HEK293 (cell line): ENCODE measurements around the gene XIRP2.

ENCODE experiments used
- CTCF ChIA-PET: fragments of 350-600 bp; formaldehyde crosslinking; extraction: SDS; loops from one replicate; lab custom pipeline; 2021; ENCODE audit warnings: antibody characterized with exemption; lab: Yijun Ruan, JAX
- POLR2A ChIA-PET: fragments of 300-600 bp; formaldehyde crosslinking; extraction: SDS; loops from one replicate; lab custom pipeline; 2020; ENCODE audit warnings: antibody characterized with exemption, inconsistent platforms; lab: Yijun Ruan, JAX
- H3K27ac ChIP-seq: fragments of 200-500 bp; sonication (Bioruptor generic); 2 replicates; pipeline ENCODE4 v1.5.1; 2014; ENCODE audit warnings: low read depth, low read length, control low read depth, inconsistent platforms; ENCODE audit errors: extremely low read depth
- H3K36me3 ChIP-seq, 2 experiments: fragments of 200-500 bp in 1 of 2; sonication (Bioruptor generic) in 1 of 2; 1 replicate in 1 of 2; 2 replicates in 1 of 2; pipeline ENCODE4 v1.5.1; 2014 to 2017; ENCODE audit warnings: inconsistent platforms in 2 of 2, low read length in 2 of 2; ENCODE audit not compliant: control insufficient read depth in 2 of 2, insufficient read depth in 1 of 2
- H3K4me1 ChIP-seq: fragments of 200-500 bp; sonication (Bioruptor generic); 2 replicates; pipeline ENCODE4 v1.5.1; 2014; ENCODE audit warnings: mild to moderate bottlenecking, low read length, inconsistent platforms; ENCODE audit not compliant: control insufficient read depth, insufficient read depth
- H3K4me3 ChIP-seq: 2 replicates; pipeline ENCODE4 v1.5.1; 2011; ENCODE audit warnings: low read depth, mild to moderate bottlenecking, control low read depth, low read length, moderate library complexity
- H3K9me3 ChIP-seq: fragments of 200-500 bp; sonication (Bioruptor generic); 2 replicates; pipeline ENCODE4 v1.5.1; 2014; ENCODE audit warnings: low read depth, low read length, inconsistent platforms; ENCODE audit not compliant: control insufficient read depth, insufficient read depth
- ATF2 ChIP-seq: fragments of 450-650 bp; formaldehyde crosslinking; IDR thresholded peaks from 2 replicates; pipeline ENCODE4 v1.5.1; 2016; ENCODE audit warnings: missing biosample characterization, missing genetic modification characterization, low read depth
- HIC1 ChIP-seq: fragments of 450-650 bp; formaldehyde crosslinking; IDR thresholded peaks from 2 replicates; pipeline ENCODE4 v1.5.1; 2016; ENCODE audit warnings: missing biosample characterization, missing genetic modification characterization
- KLF17 ChIP-seq: fragments of 450-650 bp; formaldehyde crosslinking; IDR thresholded peaks from 2 replicates; pipeline ENCODE4 v1.5.1; 2016; ENCODE audit warnings: missing biosample characterization, missing genetic modification characterization
- PRDM10 ChIP-seq: fragments of 450-650 bp; formaldehyde crosslinking; IDR thresholded peaks from 2 replicates; pipeline ENCODE4 v1.5.1; 2016; ENCODE audit warnings: missing biosample characterization, missing genetic modification characterization
- SP7 ChIP-seq: fragments of 450-650 bp; formaldehyde crosslinking; IDR thresholded peaks from 2 replicates; pipeline ENCODE4 v1.5.1; 2016; ENCODE audit warnings: missing biosample characterization, missing genetic modification characterization
- ZNF157 ChIP-seq: fragments of 450-650 bp; formaldehyde crosslinking; IDR thresholded peaks from 2 replicates; pipeline ENCODE4 v1.5.1; 2016; ENCODE audit warnings: missing biosample characterization, missing genetic modification characterization
- ZNF366 ChIP-seq: fragments of 450-650 bp; formaldehyde crosslinking; conservative IDR thresholded peaks from 2 replicates; pipeline ENCODE4 v1.5.1; 2016; ENCODE audit warnings: missing biosample characterization, missing genetic modification characterization
- ZNF391 ChIP-seq: fragments of 450-650 bp; formaldehyde crosslinking; IDR thresholded peaks from 2 replicates; pipeline ENCODE4 v1.5.1; 2016; ENCODE audit warnings: low read depth, missing biosample characterization, missing genetic modification characterization, borderline replicate concordance
- ZNF610 ChIP-seq: fragments of 450-650 bp; formaldehyde crosslinking; IDR thresholded peaks from 2 replicates; pipeline ENCODE4 v1.5.1; 2016; ENCODE audit warnings: missing biosample characterization, missing genetic modification characterization, borderline replicate concordance
- ZNF629 ChIP-seq: fragments of 450-650 bp; formaldehyde crosslinking; IDR thresholded peaks from 2 replicates; pipeline ENCODE4 v1.5.1; 2017; ENCODE audit warnings: missing biosample characterization, missing genetic modification characterization

XIRP2 gene

GRCh38 chr2:167198009-167198408 lies 309.7 kb downstream of the XIRP2 start:
- CTCF ChIA-PET, result no interaction called here
- no peak overlapping the region for H3K4me3 ChIP-seq

More at GRCh38 chr2:167198009-167198408, 309.7 kb downstream of the XIRP2 start:
- no peaks in the 10 kb centered on the region for H3K36me3 ChIP-seq
- TF ChIP-seq ZNF157 (tag by site-specific recombination) (no peak), ZNF391 (tag by site-specific recombination) (no peak), PRDM10 (tag by site-specific recombination) (no peak), ZNF366 (tag by site-specific recombination) (peak; percentile 36; the same call in 1 of the 2 replicates), HIC1 (peak; percentile 50; the same call in 1 of the 2 replicates), ATF2 (tag by site-specific recombination) (0 out of 2 replicates have a peak, but pooled peaks have one; percentile 40), KLF17 (tag by site-specific recombination) (no peak), ZNF629 (tag by site-specific recombination) (peak; percentile 42; the same call in 1 of the 2 replicates), ZNF610 (tag by site-specific recombination) (no peak), SP7 (tag by site-specific recombination) (peak; percentile 88)
- TF ChIP-seq, all 188 proteins: peak for 5
- no peak overlapping the region for H3K27ac ChIP-seq
- POLR2A ChIA-PET, result no interaction called here
- peaks cover 17% of the 10 kb centered on the region for H3K4me1 ChIP-seq
- no peaks in the 10 kb centered on the region for H3K9me3 ChIP-seq
